ENCODE data around the gene DENND6B. TPM values are rescaled to one million over a fixed set of nuclear protein-coding genes. Genes with fewer than 3 reads are reported as not detected.

Gene DENND6B
- total RNA-seq, 3 donors from 2014 or later: 1.8 to 6.9 (median 5.4) TPM

DNA sequence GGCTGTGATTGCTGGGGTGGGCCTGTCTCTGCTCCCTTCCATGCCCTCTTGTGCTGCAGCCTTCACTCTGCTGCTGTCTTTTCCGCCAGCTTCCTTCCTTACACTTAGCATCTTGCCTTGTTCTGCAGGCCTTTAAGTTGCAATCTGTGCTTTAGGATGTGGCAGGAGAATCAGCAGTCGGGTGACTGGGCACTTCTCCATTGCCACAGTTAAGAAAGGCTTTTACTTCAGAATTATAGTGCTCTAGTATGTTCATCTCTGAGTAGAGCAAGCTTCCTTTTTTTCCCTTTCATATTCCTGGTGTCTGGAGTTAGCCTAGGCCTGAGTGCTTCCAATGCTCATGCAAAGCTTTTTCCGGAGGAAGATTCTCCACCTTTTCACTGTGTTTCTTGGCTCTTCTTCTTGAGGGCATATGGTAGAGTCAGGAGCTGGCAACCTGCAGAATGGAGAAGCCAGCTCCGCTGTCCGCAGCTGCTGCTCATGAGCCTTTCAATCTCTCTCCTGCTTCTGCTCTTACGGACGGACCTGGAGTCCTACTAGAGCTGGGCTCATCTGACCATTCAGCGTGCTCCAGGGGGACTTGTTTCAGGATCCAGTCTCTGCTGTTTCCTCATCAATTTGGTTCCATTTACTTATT is 36.5 kb upstream of the DENND6B start:
- Histone ChIP-seq H3K4me3 (no peak overlapping the region), H3K27ac (no peak overlapping the region), H3K4me1 (peaks cover 0 to 6% of the 10 kb centered on the region in 2 donors), H3K27me3 (no peaks in the 10 kb centered on the region), H3K36me3 (no peaks in the 10 kb centered on the region), H3K9me3 (no peaks in the 10 kb centered on the region)
- TF ChIP-seq, protein P1, sequence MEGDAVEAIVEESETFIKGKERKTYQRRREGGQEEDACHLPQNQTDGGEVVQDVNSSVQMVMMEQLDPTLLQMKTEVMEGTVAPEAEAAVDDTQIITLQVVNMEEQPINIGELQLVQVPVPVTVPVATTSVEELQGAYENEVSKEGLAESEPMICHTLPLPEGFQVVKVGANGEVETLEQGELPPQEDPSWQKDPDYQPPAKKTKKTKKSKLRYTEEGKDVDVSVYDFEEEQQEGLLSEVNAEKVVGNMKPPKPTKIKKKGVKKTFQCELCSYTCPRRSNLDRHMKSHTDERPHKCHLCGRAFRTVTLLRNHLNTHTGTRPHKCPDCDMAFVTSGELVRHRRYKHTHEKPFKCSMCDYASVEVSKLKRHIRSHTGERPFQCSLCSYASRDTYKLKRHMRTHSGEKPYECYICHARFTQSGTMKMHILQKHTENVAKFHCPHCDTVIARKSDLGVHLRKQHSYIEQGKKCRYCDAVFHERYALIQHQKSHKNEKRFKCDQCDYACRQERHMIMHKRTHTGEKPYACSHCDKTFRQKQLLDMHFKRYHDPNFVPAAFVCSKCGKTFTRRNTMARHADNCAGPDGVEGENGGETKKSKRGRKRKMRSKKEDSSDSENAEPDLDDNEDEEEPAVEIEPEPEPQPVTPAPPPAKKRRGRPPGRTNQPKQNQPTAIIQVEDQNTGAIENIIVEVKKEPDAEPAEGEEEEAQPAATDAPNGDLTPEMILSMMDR (IDR thresholded peaks at IDR 0.05): no peak
- no peak for TF ChIP-seq POLR2A (IDR thresholded peaks at IDR 0.05)
- no peak for TF ChIP-seq POLR2AphosphoS5 (IDR thresholded peaks at IDR 0.05)
- DNase-seq (ENCODE audit: low spot score in 2 of 2): no peak
- intact Hi-C loops (cut with DNase I; ENCODE audit: low total_unique reads): no loop called here

DNA sequence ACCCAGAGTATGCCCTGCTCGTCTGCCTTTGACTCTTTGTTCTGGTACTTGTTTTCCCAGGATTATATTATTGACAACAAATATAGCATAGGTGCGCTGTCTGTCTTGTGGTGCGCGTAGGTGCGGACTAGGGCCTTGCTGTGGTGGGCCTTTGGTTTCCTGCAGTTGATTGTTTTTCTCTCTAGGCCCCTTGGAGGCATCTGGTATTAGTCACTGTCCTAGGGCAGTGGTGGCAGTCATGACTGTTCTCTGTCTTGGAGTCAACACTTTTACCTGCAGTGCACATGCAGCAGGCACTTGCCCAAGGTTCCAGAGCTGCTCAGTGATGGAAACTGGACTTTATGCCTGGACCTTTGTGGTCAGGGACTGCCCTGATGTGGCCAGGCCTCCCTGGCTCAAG is 34.9 kb upstream of the DENND6B start:
- no peak for TF ChIP-seq POLR2A (IDR thresholded peaks at IDR 0.05)
- TF ChIP-seq, protein P1 (IDR thresholded peaks at IDR 0.05): no peak
- TF ChIP-seq POLR2AphosphoS5 (IDR thresholded peaks at IDR 0.05): no peak
- no peaks in the 10 kb centered on the region for H3K9me3 ChIP-seq
- intact Hi-C loops (cut with DNase I; ENCODE audit: low total_unique reads): no loop called here
- no peaks in the 10 kb centered on the region for H3K36me3 ChIP-seq
- H3K4me3 ChIP-seq: no peak overlapping the region
- H3K27me3 ChIP-seq: no peaks in the 10 kb centered on the region
- no peak overlapping the region for H3K27ac ChIP-seq
- peaks cover 0 to 6% of the 10 kb centered on the region in 2 donors for H3K4me1 ChIP-seq
- DNase-seq (ENCODE audit: low spot score in 2 of 2): no peak

DNA sequence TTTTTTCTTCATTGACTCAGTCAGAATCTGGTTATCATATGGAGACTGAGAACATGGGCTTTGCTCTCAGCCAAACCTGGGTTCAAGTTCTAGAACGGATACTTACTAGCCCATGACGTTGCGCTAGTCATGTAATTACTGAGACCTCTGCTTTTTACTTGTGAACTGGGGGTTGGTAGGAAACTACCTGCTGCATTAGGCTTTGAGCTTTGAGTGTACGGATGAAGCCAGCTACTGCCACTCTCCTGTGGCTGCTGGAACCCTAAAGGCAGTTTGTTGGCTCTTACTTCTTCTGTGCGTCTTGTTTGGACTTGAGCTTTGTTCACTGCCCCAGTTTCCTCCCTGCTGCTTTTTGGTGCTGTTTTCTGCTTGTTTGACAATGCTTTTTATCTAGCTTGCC is 34.4 kb upstream of the DENND6B start:
- Histone ChIP-seq H3K4me3 (no peak overlapping the region), H3K4me1 (peaks cover 0 to 6% of the 10 kb centered on the region in 2 donors), H3K36me3 (no peaks in the 10 kb centered on the region), H3K27ac (no peak overlapping the region), H3K27me3 (no peaks in the 10 kb centered on the region), H3K9me3 (no peaks in the 10 kb centered on the region)
- no peak for DNase-seq (ENCODE audit: low spot score in 2 of 2)
- TF ChIP-seq POLR2A (IDR thresholded peaks at IDR 0.05): no peak
- TF ChIP-seq, protein P1 (IDR thresholded peaks at IDR 0.05): no peak
- TF ChIP-seq POLR2AphosphoS5 (IDR thresholded peaks at IDR 0.05): no peak
- intact Hi-C loops (cut with DNase I; ENCODE audit: low total_unique reads): no loop called here

DNA sequence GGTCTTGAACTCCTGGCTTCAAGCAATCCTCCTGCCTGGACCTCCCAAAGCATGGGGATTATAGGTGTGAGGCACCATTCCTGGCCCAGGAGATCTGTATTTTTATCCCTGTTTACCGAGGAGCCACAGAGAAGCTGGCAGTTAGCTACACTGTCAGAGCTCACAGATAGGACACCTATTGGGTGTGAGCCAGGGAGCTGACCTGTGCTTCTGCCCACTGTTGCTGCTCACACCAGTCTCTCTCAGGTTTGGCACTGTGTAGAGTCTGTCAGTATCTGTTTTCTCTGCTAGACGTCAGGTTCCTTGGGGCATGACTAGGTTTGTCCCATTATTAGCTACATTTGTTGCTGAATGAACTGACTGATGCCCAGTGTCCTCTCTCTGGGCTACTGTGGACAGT is 33.8 kb upstream of the DENND6B start:
- Histone ChIP-seq H3K36me3 (no peaks in the 10 kb centered on the region), H3K9me3 (no peaks in the 10 kb centered on the region), H3K27ac (peak overlapping the region in 1 of 2 donors; percentile 38), H3K27me3 (no peaks in the 10 kb centered on the region), H3K4me3 (no peak overlapping the region), H3K4me1 (peaks cover 0 to 6% of the 10 kb centered on the region in 2 donors)
- DNase-seq (ENCODE audit: low spot score in 2 of 2): no peak
- TF ChIP-seq, protein P1 (IDR thresholded peaks at IDR 0.05): no peak
- no peak for TF ChIP-seq POLR2A (IDR thresholded peaks at IDR 0.05)
- TF ChIP-seq POLR2AphosphoS5 (IDR thresholded peaks at IDR 0.05): no peak
- intact Hi-C loops (cut with DNase I; ENCODE audit: low total_unique reads): no loop called here

DNA sequence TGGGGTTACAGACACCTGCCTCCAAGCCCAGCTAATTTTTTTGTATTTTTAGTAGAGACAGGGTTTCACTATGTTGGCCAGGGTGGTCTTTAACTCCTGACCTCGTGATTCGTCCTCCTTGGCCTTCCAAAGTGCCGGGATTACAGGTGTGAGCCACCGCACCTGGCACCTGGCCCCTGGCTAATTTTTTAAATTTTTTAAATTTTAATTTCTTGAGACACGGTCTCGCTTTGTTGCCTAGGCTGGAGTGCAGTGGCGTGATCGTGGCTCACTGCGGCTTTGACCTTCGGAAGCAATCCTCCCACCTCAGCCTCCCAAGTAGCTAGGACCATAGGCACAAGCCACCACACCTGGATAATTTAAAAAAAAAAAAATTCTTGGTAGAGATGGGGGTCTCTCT is 30.9 kb upstream of the DENND6B start:
- Histone ChIP-seq H3K4me3 (no peak overlapping the region), H3K27ac (no peak overlapping the region), H3K9me3 (no peaks in the 10 kb centered on the region), H3K36me3 (no peaks in the 10 kb centered on the region), H3K27me3 (no peaks in the 10 kb centered on the region), H3K4me1 (peaks cover 0 to 6% of the 10 kb centered on the region in 2 donors)
- no peak for TF ChIP-seq POLR2A (IDR thresholded peaks at IDR 0.05)
- TF ChIP-seq, protein P1 (IDR thresholded peaks at IDR 0.05): no peak
- TF ChIP-seq POLR2AphosphoS5 (IDR thresholded peaks at IDR 0.05): no peak
- intact Hi-C loops (cut with DNase I; ENCODE audit: low total_unique reads): no loop called here
- DNase-seq (ENCODE audit: low spot score in 2 of 2): no peak
